PC-9 (cell line): ENCODE measurements around the gene CCDC174.

Experiments used
- EZH2 ChIP-seq: fragments of 200-600 bp; sonication (generic); IDR thresholded peaks from 2 replicates; pipeline ENCODE4 v1.8.0; 2017; ENCODE audit warnings: antibody characterized with exemption, low read depth
- TF ChIP-seq, protein P1 (sequence below): fragments of 200-600 bp; sonication (generic); conservative IDR thresholded peaks from 2 replicates; pipeline ENCODE4 v1.6.1; 2017; ENCODE audit warnings: mixed run types, antibody characterized with exemption, mild to moderate bottlenecking, moderate library complexity

DNA sequence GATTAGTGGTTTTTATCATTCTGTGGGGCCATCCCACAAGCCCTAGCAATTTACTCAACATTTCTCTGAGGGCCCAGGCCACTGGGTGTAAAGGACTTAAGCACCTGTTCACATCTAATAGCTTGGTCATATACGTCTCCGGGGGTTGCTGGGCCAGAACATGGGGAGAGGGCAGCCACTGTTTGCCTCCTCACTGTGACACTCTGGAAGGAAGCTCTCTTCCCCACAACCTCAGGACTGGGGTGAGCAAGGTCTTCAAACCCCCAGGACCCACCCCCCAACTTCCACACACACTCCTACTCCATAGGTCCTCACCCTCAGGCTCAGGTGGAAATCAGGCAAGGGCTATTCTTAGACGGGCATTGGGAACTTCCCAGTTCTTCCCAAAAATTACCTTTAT is 52.2 kb downstream of the CCDC174 start:
- TF ChIP-seq, protein P1, sequence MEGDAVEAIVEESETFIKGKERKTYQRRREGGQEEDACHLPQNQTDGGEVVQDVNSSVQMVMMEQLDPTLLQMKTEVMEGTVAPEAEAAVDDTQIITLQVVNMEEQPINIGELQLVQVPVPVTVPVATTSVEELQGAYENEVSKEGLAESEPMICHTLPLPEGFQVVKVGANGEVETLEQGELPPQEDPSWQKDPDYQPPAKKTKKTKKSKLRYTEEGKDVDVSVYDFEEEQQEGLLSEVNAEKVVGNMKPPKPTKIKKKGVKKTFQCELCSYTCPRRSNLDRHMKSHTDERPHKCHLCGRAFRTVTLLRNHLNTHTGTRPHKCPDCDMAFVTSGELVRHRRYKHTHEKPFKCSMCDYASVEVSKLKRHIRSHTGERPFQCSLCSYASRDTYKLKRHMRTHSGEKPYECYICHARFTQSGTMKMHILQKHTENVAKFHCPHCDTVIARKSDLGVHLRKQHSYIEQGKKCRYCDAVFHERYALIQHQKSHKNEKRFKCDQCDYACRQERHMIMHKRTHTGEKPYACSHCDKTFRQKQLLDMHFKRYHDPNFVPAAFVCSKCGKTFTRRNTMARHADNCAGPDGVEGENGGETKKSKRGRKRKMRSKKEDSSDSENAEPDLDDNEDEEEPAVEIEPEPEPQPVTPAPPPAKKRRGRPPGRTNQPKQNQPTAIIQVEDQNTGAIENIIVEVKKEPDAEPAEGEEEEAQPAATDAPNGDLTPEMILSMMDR: no peak
- no peak for TF ChIP-seq EZH2
